ENCODE data around the gene RPAP3. TPM values are rescaled to one million over a fixed set of nuclear protein-coding genes. Genes with fewer than 3 reads are reported as not detected.

The RPAP3 gene
- total RNA-seq, 1 donor from 2014 or later = 39.6 TPM

- H3K36me3 Mint-ChIP-seq = peaks cover 2% of the 10 kb centered on the region
- H3K27ac Mint-ChIP-seq = no peak overlapping the region
- peaks cover 25% of the 10 kb centered on the region for H3K4me1 Mint-ChIP-seq
- H3K4me3 Mint-ChIP-seq = no peak overlapping the region
- DNase-seq (ENCODE audit: low spot score in 2 of 2, unreplicated experiment in 2 of 2) = no peak
- TF ChIP-seq CTCF (IDR thresholded peaks at IDR 0.05; ENCODE audit: unreplicated experiment) = no peak
- no peaks in the 10 kb centered on the region for H3K9me3 Mint-ChIP-seq
- H3K27me3 Mint-ChIP-seq (ENCODE audit: low read depth) = no peaks in the 10 kb centered on the region
These were observed 39.1 kb upstream of the RPAP3 start for GRCh38 chr12:47744778-47745436.

DNA sequence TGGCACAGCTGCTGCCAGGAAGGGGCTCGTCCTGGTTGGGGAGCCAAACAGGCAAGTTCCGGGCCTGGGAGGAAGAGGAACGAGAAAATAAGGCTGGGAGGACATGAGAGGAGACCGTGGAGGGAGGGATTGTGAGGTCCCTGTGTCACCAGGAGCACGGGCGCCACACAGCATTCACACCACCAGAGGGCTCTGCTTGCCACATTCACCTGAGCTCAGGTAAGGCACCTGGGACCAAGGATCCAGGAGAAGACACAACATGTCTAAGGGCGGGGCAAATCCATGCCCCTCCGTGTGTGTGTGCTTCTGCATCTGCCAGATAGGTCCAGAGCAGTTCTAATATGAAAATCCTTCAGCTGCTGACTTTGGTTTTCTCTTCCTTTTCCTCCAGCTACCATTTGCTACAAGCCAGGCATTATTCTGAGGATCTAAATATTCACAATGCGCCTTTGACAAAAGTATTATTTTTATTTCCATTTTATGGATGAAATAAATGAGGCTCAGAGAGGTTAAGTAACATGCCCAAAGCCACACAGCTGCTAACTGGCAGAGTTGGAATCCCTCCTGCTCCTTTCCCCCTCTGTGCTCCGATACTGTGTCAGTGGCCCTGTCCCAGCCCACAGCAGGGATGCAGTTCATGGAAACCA lies 38.3 kb upstream of the RPAP3 start:
- no peaks in the 10 kb centered on the region for H3K9me3 Mint-ChIP-seq
- peaks cover 25% of the 10 kb centered on the region for H3K4me1 Mint-ChIP-seq
- H3K27me3 Mint-ChIP-seq (ENCODE audit: low read depth) = no peaks in the 10 kb centered on the region
- DNase-seq (ENCODE audit: low spot score in 2 of 2, unreplicated experiment in 2 of 2) = no peak
- TF ChIP-seq CTCF (IDR thresholded peaks at IDR 0.05; ENCODE audit: unreplicated experiment) = peak; percentile 64
- H3K4me3 Mint-ChIP-seq = no peak overlapping the region
- no peak overlapping the region for H3K27ac Mint-ChIP-seq
- H3K36me3 Mint-ChIP-seq = no peaks in the 10 kb centered on the region

DNA sequence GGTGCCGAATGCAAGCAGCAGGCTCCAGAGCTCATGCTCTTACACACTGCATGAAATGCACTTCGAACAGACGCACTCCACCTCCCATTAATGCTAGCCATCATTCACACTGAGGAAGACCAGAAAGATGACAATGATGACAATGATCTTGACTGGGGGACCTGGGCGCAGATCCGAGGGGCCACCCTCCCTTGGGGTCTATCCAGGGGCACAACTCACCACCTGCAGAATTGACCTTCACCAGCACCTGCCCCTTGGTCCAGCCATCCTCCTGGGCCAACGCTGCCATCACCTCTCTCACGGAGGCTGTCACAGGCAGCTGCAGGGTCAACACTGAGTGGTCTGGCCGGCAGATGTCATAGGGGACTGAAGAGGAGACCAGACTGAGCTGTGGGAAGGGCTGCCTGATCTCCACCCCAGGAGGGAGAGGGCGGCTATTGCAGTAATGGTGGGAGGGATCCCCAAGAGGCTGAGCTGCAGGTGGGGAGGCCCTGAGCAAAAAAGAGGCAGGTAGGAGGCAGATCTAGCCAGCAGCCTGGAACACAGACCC lies 37.6 kb upstream of the RPAP3 start:
- Mint-ChIP-seq H3K4me1 (peaks cover 25% of the 10 kb centered on the region), H3K36me3 (no peaks in the 10 kb centered on the region), H3K27me3 (ENCODE audit: low read depth) (no peaks in the 10 kb centered on the region), H3K9me3 (no peaks in the 10 kb centered on the region), H3K4me3 (no peak overlapping the region), H3K27ac (no peak overlapping the region)
- DNase-seq (ENCODE audit: low spot score in 2 of 2, unreplicated experiment in 2 of 2) = no peak
- TF ChIP-seq CTCF (IDR thresholded peaks at IDR 0.05; ENCODE audit: unreplicated experiment) = no peak

- Mint-ChIP-seq H3K4me1 (peaks cover 29% of the 10 kb centered on the region), H3K4me3 (no peak overlapping the region), H3K36me3 (no peaks in the 10 kb centered on the region), H3K9me3 (no peaks in the 10 kb centered on the region), H3K27me3 (ENCODE audit: low read depth) (no peaks in the 10 kb centered on the region), H3K27ac (no peak overlapping the region)
- DNase-seq (ENCODE audit: low spot score in 2 of 2, unreplicated experiment in 2 of 2) = peak in 1 of 2 experiments; percentile 77
- TF ChIP-seq CTCF (IDR thresholded peaks at IDR 0.05; ENCODE audit: unreplicated experiment) = peak; percentile 91
These were observed 36.5 kb upstream of the RPAP3 start for GRCh38 chr12:47742253-47742825.

DNA sequence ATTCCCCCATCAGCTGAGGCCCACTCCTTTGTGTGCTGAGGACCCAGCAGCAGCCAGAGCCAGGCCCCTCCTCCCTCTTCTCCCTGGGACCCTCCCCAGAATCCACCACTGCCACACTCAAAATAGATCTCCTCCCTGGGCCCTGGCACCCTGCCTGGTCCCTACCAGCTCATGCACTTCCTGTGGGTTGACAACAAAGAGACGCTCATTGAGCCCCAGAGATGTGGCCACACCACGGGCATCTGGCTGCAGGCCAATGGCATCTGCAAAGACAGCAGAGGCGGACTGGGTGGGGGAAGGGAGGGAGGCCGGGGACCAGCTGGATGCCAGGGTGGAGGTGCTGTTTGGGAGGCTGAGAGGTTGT lies 35.5 kb upstream of the RPAP3 start:
- peak overlapping the region; percentile 73 for H3K27ac Mint-ChIP-seq
- no peak for TF ChIP-seq CTCF (IDR thresholded peaks at IDR 0.05; ENCODE audit: unreplicated experiment)

More for the DNA sequence above, 35.5 kb upstream of the RPAP3 start:
- H3K4me3 Mint-ChIP-seq = no peak overlapping the region
- H3K9me3 Mint-ChIP-seq = no peaks in the 10 kb centered on the region
- no peaks in the 10 kb centered on the region for H3K27me3 Mint-ChIP-seq (ENCODE audit: low read depth)
- peaks cover 34% of the 10 kb centered on the region for H3K4me1 Mint-ChIP-seq
- no peaks in the 10 kb centered on the region for H3K36me3 Mint-ChIP-seq
- DNase-seq (ENCODE audit: low spot score in 2 of 2, unreplicated experiment in 2 of 2) = no peak

Data from mesothelial cell of epicardium (in vitro differentiated cells).